Left colon (tissue), 2 donors: Measurements from ENCODE around the gene VPREB3. TPM values are rescaled to one million over a fixed set of nuclear protein-coding genes. Genes with fewer than 3 reads are reported as not detected.
"Not testable (repeated sequence)": the region's sequence is repeated elsewhere in the genome, so short reads cannot be mapped to it uniquely, and the experiment has no call there.

Experiments used
- ATAC-seq: fragments of 200-7000 bp; cut with Tn5 transposase; one replicate; pipeline ENCODE4 v1.9.1; 2020; ENCODE audit warnings: mild to moderate bottlenecking, moderate library complexity
- DNase-seq, 2 donors: peaks; one replicate each; pipeline ENCODE4 v3.0.0-alpha.2; 2020
- intact Hi-C, 2 donors: fragments of 100-400 bp; cut with DNase I in 1 of 2; cut with micrococcal nuclease in 1 of 2; formaldehyde crosslinking; loops; one replicate each; pipeline versions ENCODE4 v1.11.2 to v1.14.0; 2022; cut with DNase I, micrococcal nuclease
- total RNA-seq, 2 donors: library from RNA; stranded (reverse); fragmentation: NEBNext Ultra II Directional; extraction: Animal tissue kit (Norgen Biotek cat#: 25700); gene quantifications; one replicate each; pipeline ENCODE4 v1.2.1, GENCODE V29; 2021
- donor health status: DM: no; HTN: no; CAD: no.
- donor health status: DM: yes; HTN: yes; CAD: no.

The VPREB3 gene
- total RNA-seq, 2 donors from 2014 or later, result 0.61 to 1.1 TPM

- DNase-seq (peak; percentile 89 to 94), ATAC-seq (peak; percentile 92)
- intact Hi-C loops, result no loop called here
Measured at GRCh38 chr22:23750714-23751440, 3.3 kb downstream of the VPREB3 start, which contains the start of gene ZNF70. TSS of gene ZNF70 (minus strand) at chr22:23751112. CDS start at chr22:23745140, 5,972 bp downstream.

DNA sequence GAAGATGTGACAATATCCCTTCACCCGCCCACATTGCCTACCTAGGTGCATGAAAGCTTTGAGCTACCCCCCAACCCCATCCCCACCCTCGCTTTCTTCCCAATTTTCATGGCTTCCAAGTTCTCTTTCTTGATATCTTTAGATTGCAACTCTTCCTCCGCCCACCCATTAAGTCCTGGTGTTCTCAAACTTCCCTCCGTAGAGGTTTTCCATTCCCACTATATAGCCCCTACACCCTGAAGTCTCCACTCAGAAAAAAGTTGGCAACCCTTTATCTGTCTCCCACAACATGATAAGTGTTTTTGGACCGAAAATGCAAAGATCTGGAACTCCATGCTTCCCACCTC lies 3.9 kb downstream of the VPREB3 start:
- intact Hi-C loops, result no loop called here
- no peak for DNase-seq
- no peak for ATAC-seq

DNA sequence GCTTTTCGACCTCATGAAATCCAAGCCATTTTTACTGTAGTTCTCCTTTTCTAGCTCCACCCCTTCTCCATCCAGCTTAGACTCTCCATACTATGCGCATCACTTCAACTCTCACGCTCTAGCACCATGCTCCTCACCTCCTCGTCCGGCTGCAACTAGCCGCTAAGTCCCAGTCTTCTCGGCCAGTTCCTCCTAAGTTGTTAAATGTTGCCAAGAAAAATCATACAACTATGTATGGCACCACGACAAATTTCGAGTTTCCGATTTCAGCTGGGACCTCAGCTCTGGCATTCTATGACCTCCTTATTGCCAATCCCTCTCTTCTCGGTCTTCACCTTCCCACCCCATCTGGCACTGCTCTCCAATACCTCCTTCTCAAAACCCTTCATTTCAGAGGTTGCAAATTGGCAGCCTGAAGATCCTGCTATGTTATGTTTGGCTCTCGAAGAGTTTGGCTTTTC lies 4.4 kb downstream of the VPREB3 start:
- DNase-seq, result no peak
- no peak for ATAC-seq
- intact Hi-C loops, result no loop called here

DNA sequence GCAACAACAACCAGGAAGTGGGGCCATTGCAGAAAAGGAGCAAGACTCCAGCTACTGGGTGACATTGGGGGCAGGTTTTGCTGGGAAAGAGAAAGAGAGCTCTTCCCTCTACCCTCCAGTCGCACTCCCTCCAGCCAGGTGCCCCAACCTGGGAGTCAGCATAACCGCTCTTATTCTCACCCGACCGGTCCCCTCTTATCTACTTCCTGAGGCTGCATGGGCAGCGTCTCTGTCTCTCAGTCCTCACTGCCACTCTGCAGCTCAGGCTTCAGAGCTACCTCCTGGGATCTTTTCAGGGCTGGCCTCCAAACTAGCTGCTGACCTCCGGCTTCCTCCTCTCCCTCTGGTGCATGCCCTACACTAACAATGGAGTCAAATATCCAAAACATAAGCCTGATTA lies 8.4 kb downstream of the VPREB3 start:
- intact Hi-C loops, result no loop called here
- DNase-seq (no peak), ATAC-seq (no peak)

- DNase-seq, result no peak
- intact Hi-C loops, result no loop called here
- ATAC-seq, result no peak
Measured at GRCh38 chr22:23744485-23744884, 9.7 kb downstream of the VPREB3 start.

- intact Hi-C loops, result no loop called here
- no peak for ATAC-seq
- DNase-seq, result no peak
Measured at GRCh38 chr22:23744001-23744400, 10.2 kb downstream of the VPREB3 start.

DNA sequence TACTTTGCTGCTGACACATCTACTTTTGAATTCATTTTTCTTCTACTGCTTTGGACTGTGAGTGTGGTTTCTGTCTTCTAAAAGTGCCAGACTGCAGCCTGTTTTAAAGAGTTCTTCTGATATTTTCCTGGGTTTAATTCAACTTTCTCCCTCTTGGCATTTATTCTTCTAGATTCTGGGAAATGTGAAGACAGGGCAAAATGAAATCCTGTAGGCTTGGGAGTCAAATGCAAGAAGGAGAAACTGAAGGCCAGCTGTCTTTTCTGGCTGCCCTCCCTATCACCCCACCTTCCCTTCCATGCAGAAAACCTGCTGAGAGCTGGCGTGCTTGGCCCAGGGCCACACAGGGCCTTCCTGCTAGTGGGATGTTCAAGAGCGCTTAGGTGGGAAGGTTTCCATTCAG lies 10.9 kb downstream of the VPREB3 start:
- intact Hi-C loops, result no loop called here
- ATAC-seq (no peak), DNase-seq (no peak)

GRCh38 chr22:23742505-23743264 lies 11.5 kb downstream of the VPREB3 start:
- DNase-seq, result no peak
- intact Hi-C loops, result no loop called here
- ATAC-seq, result no peak

DNA sequence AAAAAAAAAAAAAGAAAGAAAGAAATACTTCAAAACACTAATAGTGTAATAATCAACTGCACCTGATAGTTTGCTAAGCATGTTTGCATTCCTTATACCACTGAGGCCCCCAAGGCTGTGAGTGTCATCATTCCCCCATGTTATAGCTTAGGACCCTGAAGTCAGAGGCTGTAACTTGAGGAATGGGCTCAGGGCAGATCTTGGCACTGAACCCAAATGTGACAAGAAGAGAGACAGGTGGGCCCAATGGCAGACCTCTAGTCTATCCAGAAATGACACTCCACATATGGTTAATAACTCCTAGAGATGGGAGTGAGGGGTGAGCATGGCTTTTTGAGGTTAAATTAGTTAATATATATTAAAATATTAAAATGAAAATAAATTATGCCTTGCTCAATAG lies 16.5 kb downstream of the VPREB3 start:
- no peak for DNase-seq
- intact Hi-C loops, result no loop called here
- ATAC-seq, result no peak

GRCh38 chr22:23728108-23728507 lies 26.1 kb downstream of the VPREB3 start:
- DNase-seq, ATAC-seq, intact Hi-C loops: not testable (repeated sequence)

- DNase-seq (no peak), ATAC-seq (no peak)
- intact Hi-C loops, result no loop called here
Measured at GRCh38 chr22:23722724-23723123, 31.5 kb downstream of the VPREB3 start.

DNA sequence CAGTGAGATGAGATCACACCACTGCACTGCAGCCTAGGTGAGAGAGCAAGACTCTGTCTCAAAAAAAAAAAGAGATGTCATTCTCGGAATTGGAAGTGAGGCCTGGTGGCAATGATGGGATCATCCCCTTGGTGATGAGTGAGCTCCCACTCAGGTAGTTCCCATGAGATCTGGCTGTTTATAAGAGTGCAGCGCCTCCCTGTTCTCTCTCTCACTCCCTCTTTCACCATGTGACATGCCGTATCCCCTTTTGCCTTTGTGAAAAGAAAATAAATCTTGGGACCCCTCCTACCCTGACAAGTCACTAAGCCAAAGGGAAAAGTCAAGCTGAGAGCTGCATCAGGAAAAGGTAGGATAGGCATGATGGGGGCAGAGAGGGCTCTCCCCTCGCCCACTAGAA lies 32.1 kb downstream of the VPREB3 start:
- DNase-seq (no peak), ATAC-seq (no peak)
- intact Hi-C loops, result no loop called here

DNA sequence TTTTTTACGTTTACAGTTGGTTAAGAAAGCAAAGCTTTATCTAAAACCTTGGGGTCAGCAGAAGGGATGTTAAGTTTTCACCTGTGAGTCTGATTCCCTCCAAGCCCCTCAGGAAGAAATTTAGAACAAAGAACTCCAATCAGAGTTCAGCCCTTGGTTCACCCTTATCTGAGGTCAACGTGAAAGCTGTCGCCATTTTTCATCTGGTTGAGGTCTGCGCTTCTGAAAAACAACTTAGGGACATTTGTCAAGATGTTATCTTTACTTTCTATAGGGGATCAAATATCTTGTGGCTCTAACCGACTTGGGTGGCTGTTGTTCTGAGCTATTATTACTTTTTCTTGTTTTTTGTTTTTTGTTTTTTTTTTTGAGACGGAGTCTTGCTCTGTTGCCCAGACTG lies 33.4 kb downstream of the VPREB3 start:
- ATAC-seq, result no peak

DNA sequence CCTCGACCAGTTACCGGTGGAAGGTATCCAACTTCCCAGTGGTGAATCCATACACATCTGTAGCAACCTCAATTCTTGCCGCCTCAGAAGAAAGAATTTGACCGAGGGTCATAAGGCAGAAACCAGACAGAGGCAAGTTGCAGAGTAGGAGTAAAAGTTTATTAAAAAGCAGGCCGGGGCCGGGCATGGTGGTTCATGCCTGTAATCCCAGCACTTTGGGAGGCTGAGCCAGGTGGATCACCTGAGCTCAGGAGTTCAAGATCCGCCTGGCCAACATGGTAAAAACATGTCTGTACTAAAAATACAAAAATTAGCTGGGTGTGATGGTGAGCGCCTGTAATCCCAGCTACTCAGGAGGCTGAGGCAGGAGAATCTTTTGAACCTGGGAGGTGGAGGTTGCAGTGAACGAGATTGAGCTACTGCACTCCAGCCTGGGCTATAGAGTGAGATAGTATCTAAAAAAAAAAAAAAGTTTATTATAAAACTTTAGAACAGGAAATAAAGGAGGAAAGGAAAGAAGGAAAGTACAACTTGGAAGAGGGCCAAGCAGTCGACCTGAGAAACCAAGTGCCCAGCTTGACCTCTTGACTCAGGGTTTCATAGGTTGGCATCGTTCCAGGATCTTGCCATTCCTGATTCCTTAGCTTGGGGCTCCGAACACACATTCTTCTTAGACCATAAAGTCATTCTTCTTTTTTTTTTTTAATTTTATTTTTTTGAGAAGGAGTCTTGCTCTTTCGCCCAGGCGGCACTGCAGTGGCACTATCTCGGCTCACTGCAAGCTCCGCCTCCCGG lies 35.7 kb downstream of the VPREB3 start:
- DNase-seq (no peak), ATAC-seq (peak; percentile 11)
- intact Hi-C loops, result no loop called here

More for the DNA sequence above, 33.4 kb downstream of the VPREB3 start:
- no peak for DNase-seq
- intact Hi-C loops, result no loop called here

- ATAC-seq (peak; percentile 96), DNase-seq (peak; percentile 83 to 91)
- intact Hi-C loops, result no loop called here
Measured at GRCh38 chr22:23716811-23717801, 37.1 kb downstream of the VPREB3 start.

GRCh38 chr22:23715806-23716375 lies 38.3 kb downstream of the VPREB3 start:
- intact Hi-C loops, result no loop called here
- DNase-seq, result no peak
- no peak for ATAC-seq

- ATAC-seq, result no peak
- intact Hi-C loops, result no loop called here
- no peak for DNase-seq
Measured at GRCh38 chr22:23714596-23715578, 39.3 kb downstream of the VPREB3 start.
